ENCODE results near the gene FBXO9.

Gene FBXO9

DNA sequence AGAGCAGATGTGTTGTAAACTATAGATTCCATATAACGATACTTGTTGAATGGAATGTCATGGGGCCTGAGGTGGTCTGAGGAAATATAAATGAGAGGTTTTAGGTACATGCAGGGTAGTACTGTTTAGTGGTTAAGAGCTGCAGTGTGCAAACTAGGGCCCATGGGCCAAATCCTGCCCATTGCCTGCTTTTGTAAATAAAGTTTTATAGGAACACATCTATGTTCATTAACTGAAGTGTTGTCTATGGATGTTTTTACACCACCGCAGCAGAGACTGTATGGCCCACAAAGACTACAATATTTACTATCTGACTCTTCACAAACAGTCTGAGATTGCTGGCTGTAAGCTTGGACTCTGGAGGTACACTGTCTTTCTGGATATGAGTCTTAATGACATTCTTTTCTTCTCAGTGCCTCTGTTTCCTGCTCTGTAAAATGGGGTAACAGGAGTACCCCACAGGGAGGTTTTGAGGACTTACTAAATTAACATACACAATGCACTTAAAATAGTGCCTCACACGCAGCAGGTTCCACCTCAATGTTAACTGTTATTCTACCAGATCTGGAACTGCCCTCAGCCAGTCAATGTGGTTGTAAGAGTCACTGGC, 70.9 kb downstream of the FBXO9 start:
- no peak for DNase-seq (ENCODE audit: low spot score)

DNA sequence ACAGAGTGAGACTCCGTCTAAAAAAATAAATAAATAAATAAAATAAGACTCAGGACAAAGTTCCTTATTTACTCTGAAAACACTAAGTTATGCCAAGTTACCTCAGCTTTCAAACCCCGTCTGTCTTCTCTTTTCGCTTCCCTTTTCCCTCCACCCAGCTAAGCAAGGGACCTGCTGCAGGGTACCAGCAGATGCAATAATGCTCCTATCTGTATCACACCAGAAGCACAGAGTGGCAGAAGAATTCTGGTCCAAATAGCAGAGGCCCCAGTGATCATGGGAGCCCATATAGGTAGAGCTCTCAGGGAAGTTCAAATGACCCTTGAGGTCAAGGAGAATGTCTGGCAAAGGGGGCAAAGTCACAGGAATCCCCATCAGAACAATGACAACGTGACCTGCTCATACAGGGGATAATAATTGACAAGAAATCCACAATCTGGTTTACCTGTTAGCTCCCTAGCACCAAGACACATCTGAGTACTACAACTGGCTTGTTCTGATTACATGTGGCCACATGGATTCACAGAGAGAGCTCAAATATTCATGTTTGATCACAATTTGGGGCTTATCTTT, 74.7 kb downstream of the FBXO9 start:
- no peak for DNase-seq (ENCODE audit: low spot score)

DNA sequence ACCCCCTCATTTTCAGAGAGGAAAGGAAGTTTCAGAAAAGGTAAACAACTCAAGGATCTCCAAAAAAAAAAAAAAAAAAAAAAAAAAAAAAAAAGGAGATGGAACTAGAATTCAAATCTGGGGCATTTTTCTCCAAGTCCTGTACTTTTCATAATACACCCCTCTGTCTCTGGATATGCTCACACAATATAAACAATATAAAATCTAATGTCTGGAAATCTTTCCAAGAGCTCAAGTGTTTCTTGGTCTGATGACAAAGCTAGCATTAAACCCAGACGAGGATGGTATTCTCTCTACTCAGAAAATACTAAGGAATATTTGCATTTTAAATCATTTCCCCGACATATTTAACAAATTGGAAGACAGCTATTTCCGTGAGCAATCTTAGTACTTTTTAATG, 77.6 kb downstream of the FBXO9 start:
- DNase-seq (ENCODE audit: low spot score), result no peak

DNA sequence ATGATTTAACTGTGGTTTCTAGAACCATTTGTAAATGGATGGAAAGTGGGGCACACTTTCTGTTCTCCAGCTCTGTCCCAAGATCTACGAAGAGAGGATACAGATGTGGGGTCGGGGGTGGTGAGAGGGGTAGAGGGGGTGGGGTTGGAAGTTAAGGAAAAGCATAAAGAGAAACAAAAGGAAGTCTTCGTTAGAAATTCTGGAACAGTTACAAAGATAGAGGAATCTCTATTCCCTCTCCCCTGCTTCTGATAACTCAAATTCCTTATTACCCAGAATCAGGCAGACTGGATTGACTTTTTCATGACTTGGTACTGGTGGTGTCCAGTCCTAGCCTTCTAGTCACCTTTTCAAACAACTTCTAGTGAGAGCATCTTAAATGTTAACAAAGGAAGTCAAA, 78.5 kb downstream of the FBXO9 start:
- no peak for DNase-seq (ENCODE audit: low spot score)

DNA sequence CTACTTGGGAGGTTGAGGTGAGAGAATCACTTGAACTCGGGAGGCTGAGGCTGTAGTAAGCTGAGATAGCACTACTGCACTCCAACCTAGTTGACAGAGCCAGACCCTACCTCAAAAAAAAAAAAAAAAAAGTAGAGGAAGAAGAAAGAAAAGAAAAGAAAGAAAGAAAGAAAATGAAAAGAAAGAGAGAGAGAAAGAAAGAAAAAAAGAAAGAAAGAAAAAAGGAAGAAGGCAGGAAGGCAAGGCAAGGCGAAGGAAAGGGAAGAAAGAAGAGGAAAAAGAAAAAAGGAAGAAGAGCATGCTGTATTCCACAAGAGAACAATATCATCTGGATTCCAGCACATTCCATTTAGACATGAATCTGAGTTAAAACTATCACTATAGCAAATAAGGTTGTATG, 79.6 kb downstream of the FBXO9 start:
- DNase-seq (ENCODE audit: low spot score), result no peak

DNA sequence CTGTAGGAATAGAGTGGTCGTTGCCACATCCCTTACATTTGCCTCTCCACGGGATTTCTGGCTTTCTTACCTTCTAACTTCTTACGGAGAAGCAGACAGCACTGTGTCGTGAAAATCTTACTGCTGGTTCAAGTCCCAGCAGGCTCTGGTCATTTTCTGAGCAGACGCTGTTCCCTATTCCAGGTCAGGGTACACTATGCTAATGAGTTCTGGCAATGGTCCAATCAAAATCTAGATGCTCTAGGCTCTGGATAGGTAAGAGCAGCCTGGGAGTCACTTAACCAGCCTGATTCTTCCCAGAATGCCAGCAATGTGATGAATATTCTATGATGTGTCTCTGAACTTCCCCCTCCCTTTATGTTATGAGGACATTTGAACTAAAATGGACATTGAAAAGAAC, 83.5 kb downstream of the FBXO9 start, which contains the start of gene GCM1:
Gene GCM1, minus strand, starts transcription at position 158 of the 400 bp plus-strand sequence. CDS start 3,209 bp downstream, outside the sequence.
- DNase-seq (ENCODE audit: low spot score), result no peak
